Muscle of back (tissue), 11 donors: ENCODE results near the gene CLIP2. TPM values are rescaled to one million over a fixed set of nuclear protein-coding genes. Genes with fewer than 3 reads are reported as not detected.
"Not testable (repeated sequence)": the region's sequence is repeated elsewhere in the genome, so short reads cannot be mapped to it uniquely, and the experiment has no call there.

Source experiments
- DNase-seq, 3 donors: peaks; one replicate each; pipeline versions ENCODE4 v3.0.0 to v3.0.0-alpha.2; 2013
- polyA plus RNA-seq, 10 donors: library from polyadenylated mRNA; unstranded; fragments of 120-200 nt; gene quantifications; one replicate each; pipeline ENCODE4 v1.2.1, GENCODE V29; 2013; ENCODE audit not compliant: insufficient read length in 10 of 10

Gene CLIP2
- polyA plus RNA-seq, 10 donors, result 13.7 to 25.8 (median 18.1) TPM

GRCh38 chr7:74429153-74429747 lies 140.0 kb downstream of the CLIP2 start:
- DNase-seq, result peak in 1 of 3 donors; percentile 54

- not testable (repeated sequence) for DNase-seq
These were observed 141.2 kb downstream of the CLIP2 start for GRCh38 chr7:74430409-74430808.

DNA sequence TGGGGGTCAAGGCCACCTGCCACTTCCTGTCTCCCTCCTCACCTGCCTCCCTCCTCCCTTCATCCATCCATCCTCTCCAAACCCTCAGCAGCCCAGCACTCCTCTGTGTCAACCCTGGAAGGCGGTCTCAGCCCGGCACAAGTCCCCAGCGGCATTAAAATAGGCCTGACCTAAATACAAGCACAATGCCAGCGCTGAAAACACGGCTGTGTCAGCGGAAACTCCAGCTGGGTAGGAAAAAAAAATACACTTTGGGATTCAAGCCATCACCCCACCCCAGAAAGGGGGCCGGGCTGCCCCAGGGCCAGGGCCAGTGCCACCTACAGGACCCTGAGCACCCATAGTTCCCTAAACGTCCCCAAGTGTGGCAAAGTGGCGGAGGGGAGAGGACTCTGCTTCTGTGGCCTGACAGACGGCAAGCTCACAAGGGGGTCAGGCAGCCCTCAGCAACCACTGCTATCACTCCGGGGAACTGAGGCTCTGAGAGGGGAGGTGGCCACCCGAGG lies 141.8 kb downstream of the CLIP2 start:
- DNase-seq, result no peak

DNA sequence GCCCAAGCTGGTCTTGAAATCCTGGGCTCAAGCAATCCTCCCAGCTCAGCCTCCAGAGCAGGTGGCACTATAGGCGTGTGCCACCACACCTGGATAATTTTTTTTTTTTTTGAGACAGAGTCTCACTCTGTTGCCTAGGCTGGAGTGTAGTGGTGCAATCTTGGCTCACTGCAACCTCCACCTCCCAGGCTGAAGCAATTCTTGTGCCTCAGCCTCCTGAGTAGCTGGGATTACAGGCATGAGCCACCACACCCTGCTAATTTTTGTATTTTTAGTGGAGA lies 148.0 kb downstream of the CLIP2 start:
- not testable (repeated sequence) for DNase-seq

DNA sequence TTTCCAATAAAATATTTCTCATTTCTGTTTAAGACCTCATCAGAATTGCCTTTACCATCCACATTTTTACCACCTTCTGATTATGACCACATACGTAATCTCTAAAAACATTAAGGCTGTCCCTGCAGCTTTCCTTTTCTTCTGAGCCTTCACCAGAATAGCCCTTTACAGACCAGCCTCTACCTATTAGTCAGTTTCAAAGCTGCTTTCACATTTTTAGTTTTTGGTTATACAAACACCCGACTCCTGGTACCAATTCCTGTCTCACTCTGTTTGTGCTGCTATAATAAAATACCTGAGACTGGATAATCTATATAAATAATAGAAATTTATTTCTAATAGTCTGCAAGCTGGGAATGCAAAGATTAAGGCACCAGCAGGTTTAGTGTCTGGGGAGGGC lies 149.1 kb downstream of the CLIP2 start:
- DNase-seq, result no peak

DNA sequence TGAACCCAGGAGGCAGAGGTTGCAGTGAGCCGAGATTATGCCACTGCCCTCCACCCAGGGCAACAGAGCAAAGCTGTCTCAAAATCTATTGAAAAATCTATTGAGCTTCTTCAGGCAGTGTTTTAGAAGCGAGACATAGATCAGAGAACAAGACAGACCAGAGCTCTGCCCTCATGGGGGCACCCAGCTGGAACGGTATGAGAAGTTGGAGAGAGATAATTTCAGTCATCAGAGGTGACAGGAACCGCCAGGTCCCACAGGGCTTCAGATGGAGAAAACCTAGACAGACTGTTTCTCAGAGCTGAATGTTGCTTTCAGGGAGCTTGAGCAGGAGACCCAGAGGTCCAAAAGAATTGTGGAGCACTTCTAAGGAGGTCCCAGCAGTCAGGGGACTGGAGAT lies 150.3 kb downstream of the CLIP2 start:
- DNase-seq, result no peak

GRCh38 chr7:74440143-74440542 lies 150.9 kb downstream of the CLIP2 start:
- not testable (repeated sequence) for DNase-seq

GRCh38 chr7:74441801-74442200 lies 152.6 kb downstream of the CLIP2 start:
- DNase-seq, result no peak

DNA sequence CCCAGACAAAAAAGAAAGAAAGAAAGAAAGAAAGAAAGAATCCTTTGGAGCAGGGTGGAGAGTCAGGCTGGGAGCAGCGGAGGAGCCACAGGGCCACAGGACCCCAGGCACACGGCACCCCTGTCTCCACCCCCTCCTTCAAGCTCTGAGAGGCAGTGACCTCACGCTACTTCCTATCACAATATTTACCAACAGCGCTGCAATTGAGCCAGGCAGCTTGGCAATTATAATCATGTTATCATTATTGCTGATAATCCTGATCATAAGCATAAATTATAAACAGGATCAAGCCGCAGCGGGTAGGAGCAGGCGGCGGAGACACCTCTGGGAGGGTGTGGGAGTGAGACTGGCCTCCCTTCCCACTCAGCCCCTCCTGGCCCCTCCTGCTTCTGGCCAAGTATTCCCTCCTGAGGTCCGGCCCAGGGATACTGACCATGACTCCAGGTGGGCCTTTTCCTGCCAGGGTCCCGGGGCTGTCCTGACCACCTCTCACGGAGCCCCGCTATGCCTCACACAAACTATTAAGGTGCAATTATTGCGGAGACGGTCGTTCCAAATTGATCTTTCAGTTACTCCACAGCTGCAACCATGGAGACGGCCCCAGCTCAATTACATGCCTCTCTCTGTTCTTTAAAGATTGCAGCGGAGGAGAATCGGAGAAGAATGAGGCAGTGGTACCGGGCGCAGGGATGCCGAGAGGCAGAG lies 154.5 kb downstream of the CLIP2 start:
- peak in 1 of 3 donors; percentile 52 for DNase-seq

GRCh38 chr7:74449144-74449543 lies 159.9 kb downstream of the CLIP2 start:
- no peak for DNase-seq

- peak in 1 of 3 donors; percentile 59 for DNase-seq
These were observed 160.7 kb downstream of the CLIP2 start for GRCh38 chr7:74449809-74450397.

DNA sequence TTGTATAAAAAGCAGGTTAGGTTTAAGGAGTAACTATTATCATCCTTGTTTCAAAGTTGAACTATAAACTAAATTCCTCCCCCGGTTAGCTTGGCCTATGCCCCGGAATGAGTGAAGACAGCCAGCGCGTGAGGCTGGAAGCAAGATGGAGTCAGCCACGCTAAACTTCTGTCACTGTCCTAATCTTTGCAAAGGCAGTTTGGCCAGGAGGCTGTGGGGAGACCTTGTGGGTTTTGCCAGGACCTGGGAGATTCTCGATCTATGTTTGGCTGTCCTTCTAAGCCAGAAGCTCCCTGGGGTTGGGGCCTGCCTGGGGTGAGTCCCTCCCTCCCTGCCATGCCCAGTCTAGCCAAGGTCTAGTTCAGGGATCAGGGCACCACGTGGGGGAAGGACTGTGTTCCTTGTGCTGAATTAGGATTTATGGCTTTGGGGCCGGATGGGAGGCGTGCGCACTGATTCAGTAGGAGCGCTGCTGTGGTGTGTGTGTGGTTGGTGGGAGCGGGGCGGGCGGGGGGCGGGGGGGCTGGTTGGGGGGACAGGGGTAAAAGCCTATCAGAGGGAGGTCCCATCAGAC lies 163.6 kb downstream of the CLIP2 start:
- peak in 1 of 3 donors; percentile 62 for DNase-seq

GRCh38 chr7:74453322-74454011 lies 164.3 kb downstream of the CLIP2 start, which contains the start of gene GTF2IRD1:
Gene GTF2IRD1, plus strand, starts transcription at chr7:74453906. Its CDS starts 54,175 bp downstream, at chr7:74508081.
- DNase-seq, result peak; percentile 64 to 84 (median 65)

GRCh38 chr7:74454021-74454924 lies 165.1 kb downstream of the CLIP2 start:
- peak in 2 of 3 donors; percentile 27 to 53 for DNase-seq

DNA sequence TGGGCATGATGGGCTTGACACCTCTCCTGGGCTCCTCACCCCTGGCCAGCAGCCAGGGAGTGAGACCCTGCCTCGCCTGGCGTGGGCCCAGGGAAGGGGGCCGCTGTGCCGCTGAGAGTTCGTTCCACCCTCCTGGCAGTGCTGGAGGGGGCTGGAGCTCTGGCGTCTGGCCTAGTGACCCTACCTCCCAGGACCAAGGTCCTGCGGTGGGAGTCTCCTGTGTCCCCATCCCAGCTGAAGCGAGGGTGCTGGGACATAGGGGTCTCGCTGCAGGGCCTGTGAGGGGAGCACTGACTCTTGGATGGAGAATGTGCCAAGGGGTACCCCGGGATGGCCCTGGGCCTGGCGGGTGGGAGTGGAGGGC lies 165.7 kb downstream of the CLIP2 start:
- peak in 1 of 3 donors; percentile 57 for DNase-seq

DNA sequence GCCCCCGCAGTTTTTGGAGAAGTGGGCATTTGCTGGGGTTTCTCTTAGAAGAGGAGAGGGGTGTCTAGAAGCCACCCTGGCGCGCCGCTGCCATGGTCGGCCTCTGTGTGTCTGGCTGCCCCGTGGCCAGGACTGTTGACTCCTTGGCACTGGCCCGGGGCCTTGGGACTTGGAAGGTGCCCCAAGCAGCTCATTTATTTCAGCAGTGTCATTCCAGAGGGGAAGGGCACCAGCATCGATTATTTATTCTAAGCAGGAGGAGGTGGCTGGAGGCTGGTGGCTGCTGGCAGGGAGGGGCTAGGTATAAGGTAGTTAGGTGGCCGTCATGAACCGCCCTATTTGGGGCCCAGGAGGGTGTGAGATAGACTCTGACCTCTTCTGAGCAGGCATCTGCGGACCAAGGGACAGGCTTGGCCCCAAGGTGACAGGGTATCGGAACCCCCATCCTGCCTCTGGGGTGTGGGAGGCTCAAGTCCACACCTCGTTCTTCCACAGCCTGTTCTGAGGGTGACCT lies 166.1 kb downstream of the CLIP2 start:
- DNase-seq, result no peak
